Liver (tissue), 3 donors: ENCODE results near the gene ATP5MK.

ENCODE experiments used
- ATF3 ChIP-seq: IDR thresholded peaks from 2 replicates; pipeline ENCODE4 v1.6.1; 2016; ENCODE audit warnings: antibody characterized with exemption
- EGR1 ChIP-seq, 2 donors: IDR thresholded peaks; 2 replicates each; pipeline ENCODE4 v1.6.1; 2016 to 2018; ENCODE audit warnings: antibody characterized with exemption in 2 of 2, low read depth in 2 of 2
- FOXA2 ChIP-seq: IDR thresholded peaks from 2 replicates; pipeline ENCODE4 v1.6.1; 2016; ENCODE audit warnings: antibody characterized with exemption
- HNF4G ChIP-seq: IDR thresholded peaks from 2 replicates; pipeline ENCODE4 v1.6.1; 2016; ENCODE audit warnings: antibody characterized with exemption
- JUND ChIP-seq, 2 donors: IDR thresholded peaks; 2 replicates each; pipeline ENCODE4 v1.6.1; 2016; ENCODE audit warnings: antibody characterized with exemption in 2 of 2
- MAX ChIP-seq: IDR thresholded peaks from 2 replicates; pipeline ENCODE4 v1.6.1; 2016; ENCODE audit warnings: antibody characterized with exemption
- RAD21 ChIP-seq, 2 donors: IDR thresholded peaks; 2 replicates each; pipeline ENCODE4 v1.6.1; 2016; ENCODE audit warnings: antibody characterized with exemption in 2 of 2, mild to moderate bottlenecking in 2 of 2
- SP1 ChIP-seq: IDR thresholded peaks from 2 replicates; pipeline ENCODE4 v1.6.1; 2018; ENCODE audit warnings: antibody characterized with exemption, mild to moderate bottlenecking
- TAF1 ChIP-seq: conservative IDR thresholded peaks from 2 replicates; pipeline ENCODE4 v1.6.1; 2016; ENCODE audit warnings: antibody characterized with exemption, mild to moderate bottlenecking
- YY1 ChIP-seq: IDR thresholded peaks from 2 replicates; pipeline ENCODE4 v1.6.1; 2016; ENCODE audit warnings: antibody characterized with exemption, mild to moderate bottlenecking
- ZBTB33 ChIP-seq: IDR thresholded peaks from 2 replicates; pipeline ENCODE4 v1.6.1; 2016; ENCODE audit warnings: antibody characterized with exemption
- TF ChIP-seq, protein P1 (sequence below): fragments of 150-350 bp; IDR thresholded peaks from 2 replicates; pipeline ENCODE4 v1.5.1; 2017; ENCODE audit warnings: improper control_type of control experiment, low read depth, low read length; ENCODE audit not compliant: missing input control
- TF ChIP-seq, protein P2 (sequence below): IDR thresholded peaks from 2 replicates; pipeline ENCODE4 v1.6.1; 2016; ENCODE audit warnings: antibody characterized with exemption, mild to moderate bottlenecking
- donor health status: healthy.
- donor health status: healthy.

GRCh38 chr10:103442031-103442461 is 45.8 kb upstream of the ATP5MK start:
- TF ChIP-seq, protein P1, sequence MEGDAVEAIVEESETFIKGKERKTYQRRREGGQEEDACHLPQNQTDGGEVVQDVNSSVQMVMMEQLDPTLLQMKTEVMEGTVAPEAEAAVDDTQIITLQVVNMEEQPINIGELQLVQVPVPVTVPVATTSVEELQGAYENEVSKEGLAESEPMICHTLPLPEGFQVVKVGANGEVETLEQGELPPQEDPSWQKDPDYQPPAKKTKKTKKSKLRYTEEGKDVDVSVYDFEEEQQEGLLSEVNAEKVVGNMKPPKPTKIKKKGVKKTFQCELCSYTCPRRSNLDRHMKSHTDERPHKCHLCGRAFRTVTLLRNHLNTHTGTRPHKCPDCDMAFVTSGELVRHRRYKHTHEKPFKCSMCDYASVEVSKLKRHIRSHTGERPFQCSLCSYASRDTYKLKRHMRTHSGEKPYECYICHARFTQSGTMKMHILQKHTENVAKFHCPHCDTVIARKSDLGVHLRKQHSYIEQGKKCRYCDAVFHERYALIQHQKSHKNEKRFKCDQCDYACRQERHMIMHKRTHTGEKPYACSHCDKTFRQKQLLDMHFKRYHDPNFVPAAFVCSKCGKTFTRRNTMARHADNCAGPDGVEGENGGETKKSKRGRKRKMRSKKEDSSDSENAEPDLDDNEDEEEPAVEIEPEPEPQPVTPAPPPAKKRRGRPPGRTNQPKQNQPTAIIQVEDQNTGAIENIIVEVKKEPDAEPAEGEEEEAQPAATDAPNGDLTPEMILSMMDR, result no peak
- TF ChIP-seq MAX (no peak), SP1 (no peak), JUND (IDR thresholded peaks at IDR 0.05) (no peak), ATF3 (no peak), ZBTB33 (no peak), RAD21 (IDR thresholded peaks at IDR 0.05) (no peak), TAF1 (no peak), YY1 (no peak), HNF4G (no peak), EGR1 (IDR thresholded peaks at IDR 0.05; ENCODE audit: low read depth in 2 of 2) (no peak), FOXA2 (no peak)
- TF ChIP-seq, protein P2, sequence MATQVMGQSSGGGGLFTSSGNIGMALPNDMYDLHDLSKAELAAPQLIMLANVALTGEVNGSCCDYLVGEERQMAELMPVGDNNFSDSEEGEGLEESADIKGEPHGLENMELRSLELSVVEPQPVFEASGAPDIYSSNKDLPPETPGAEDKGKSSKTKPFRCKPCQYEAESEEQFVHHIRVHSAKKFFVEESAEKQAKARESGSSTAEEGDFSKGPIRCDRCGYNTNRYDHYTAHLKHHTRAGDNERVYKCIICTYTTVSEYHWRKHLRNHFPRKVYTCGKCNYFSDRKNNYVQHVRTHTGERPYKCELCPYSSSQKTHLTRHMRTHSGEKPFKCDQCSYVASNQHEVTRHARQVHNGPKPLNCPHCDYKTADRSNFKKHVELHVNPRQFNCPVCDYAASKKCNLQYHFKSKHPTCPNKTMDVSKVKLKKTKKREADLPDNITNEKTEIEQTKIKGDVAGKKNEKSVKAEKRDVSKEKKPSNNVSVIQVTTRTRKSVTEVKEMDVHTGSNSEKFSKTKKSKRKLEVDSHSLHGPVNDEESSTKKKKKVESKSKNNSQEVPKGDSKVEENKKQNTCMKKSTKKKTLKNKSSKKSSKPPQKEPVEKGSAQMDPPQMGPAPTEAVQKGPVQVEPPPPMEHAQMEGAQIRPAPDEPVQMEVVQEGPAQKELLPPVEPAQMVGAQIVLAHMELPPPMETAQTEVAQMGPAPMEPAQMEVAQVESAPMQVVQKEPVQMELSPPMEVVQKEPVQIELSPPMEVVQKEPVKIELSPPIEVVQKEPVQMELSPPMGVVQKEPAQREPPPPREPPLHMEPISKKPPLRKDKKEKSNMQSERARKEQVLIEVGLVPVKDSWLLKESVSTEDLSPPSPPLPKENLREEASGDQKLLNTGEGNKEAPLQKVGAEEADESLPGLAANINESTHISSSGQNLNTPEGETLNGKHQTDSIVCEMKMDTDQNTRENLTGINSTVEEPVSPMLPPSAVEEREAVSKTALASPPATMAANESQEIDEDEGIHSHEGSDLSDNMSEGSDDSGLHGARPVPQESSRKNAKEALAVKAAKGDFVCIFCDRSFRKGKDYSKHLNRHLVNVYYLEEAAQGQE, result no peak
